HG02588 (cell line): ENCODE measurements around the gene LRRC53.

Experiments
- ATAC-seq: cut with Tn5 transposase; IDR thresholded peaks from one replicate; pipeline ENCODE4 v1.9.1; 2021; ENCODE audit warnings: mild to moderate bottlenecking, moderate library complexity; ENCODE audit not compliant: unreplicated experiment

Gene LRRC53

DNA sequence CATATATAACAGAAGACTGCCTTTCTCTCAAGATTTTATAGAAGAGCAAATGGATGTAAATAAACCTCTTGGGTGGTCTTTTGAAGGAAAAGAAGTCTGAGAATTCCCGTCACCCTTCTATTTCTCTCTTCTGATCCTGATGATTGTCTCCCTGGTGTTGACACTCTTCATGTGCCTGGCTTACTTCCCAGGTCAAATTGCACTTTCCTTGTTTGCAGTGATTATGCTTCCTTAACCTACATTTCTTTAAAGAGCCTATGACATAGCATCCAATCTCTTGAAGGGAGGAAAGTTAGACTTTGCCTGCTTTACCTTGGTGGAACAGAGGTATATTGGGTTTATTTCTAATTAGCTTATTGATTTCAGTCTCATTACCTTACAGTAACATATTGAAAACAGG lies 80.1 kb downstream of the LRRC53 start:
- ATAC-seq = no peak

- ATAC-seq = no peak
These were observed 80.9 kb downstream of the LRRC53 start for GRCh38 chr1:74431531-74431930.

DNA sequence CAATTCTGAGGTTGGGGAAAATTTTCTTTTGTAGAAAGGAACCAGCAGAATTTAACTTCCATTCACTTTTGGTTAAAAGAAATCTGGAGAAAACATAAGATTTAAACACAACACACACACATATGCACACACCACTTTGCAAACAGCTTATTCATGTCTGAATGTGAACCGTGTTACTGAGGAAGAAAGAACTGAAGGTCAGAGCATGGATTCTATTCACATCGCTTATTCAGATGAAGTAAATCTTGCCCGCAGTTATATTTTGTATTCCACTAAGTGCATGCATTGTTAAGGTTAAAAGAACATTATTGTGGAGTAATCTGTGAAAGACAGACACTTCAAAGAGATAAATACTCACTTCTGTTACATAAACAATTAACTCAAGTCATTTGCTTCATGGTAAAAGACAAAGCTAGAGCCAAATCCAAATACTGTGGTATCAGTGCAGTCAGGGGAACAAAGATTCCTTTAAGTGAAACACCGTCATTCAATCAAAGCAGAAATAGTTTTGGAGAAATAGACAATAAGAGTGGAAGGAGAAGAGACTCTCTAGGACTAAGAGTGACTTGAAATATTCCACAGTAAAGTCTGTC lies 82.0 kb downstream of the LRRC53 start:
- no peak for ATAC-seq

DNA sequence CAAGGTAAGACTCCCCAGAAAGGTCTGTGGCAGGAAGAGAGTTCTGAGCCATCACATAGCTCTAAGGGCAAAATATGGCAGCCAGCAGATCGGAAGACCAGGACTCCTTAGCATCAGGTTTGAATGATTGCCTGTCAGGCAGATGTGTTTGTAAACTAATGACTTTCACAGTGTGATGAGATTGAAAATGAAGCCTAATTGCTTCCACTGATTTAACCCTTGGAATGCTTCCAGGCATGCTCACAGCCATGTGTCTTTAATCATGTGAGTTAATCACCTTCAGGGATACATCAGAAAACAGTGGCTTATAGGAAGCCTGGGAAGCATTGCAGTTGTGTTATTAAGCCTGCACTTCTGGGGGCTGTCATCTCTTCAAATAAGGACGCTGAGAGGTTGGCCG lies 82.8 kb downstream of the LRRC53 start:
- ATAC-seq = no peak

DNA sequence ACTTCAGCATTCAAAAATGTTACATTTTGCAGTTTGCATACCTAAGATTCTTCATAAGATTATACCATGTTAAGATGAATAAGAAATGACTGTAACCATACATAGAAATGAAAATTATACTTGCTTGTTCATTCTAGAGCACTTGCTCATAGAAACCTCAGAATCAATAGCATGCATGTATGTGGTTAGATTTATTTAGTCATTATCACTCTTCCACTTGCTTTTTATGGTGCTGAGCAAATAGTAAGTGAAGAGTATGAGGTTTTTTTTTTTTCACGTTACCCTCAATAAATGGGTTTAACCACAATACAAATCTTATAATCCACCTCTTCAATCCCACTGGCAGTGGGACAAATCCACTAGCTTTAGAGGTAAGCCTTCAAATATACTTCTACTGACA lies 84.7 kb downstream of the LRRC53 start:
- no peak for ATAC-seq

DNA sequence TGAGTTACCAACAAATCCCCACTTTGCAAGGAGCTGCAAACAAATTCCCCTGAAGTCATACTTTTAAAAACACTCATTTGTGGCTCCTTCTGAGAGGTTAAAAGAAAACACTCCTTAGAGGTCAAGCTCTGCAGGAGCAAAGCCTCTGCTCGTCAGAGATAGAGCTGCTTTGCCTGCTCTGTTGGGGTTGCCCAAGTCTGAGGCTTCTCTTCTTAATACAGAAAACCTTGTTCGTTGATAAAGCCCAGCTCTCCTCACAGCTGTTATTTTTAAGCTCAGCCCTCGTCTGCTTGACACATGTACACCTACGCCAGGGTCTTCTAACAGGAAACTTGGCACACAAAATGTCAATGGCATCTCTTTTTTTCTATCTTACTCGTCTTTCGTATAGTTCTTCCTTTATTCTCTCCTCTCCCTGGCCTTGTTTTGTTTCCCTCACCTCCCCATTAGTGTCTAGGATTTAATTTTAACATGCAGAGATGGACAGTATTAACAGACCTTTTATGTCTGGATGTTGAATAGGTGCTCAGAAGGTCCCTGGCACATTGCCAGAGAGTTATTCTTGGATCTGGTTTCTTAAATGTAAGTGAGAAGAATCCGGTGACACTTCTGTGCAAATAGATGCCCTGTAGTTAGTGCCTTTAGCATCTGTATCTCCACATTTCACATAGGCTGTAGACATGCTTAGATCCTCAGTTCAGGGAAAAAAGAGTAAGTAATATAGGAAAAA lies 86.0 kb downstream of the LRRC53 start:
- no peak for ATAC-seq

- no peak for ATAC-seq
These were observed 86.7 kb downstream of the LRRC53 start for GRCh38 chr1:74425676-74426075.

GRCh38 chr1:74423471-74423870 lies 88.9 kb downstream of the LRRC53 start:
- ATAC-seq = no peak

GRCh38 chr1:74422421-74423292 lies 89.8 kb downstream of the LRRC53 start:
- no peak for ATAC-seq

GRCh38 chr1:74420467-74420866 lies 91.9 kb downstream of the LRRC53 start:
- no peak for ATAC-seq
